Measurements from ENCODE around the gene FAM217A. TPM values are rescaled to one million over a fixed set of nuclear protein-coding genes. Genes with fewer than 3 reads are reported as not detected.

The FAM217A gene
- polyA plus RNA-seq, 2 of the 4 experiments (the other 2 are of a cell fraction): not detected

- no peak for TF ChIP-seq ATOH8 (CRISPR knock-in tag; IDR thresholded peaks at IDR 0.05; ENCODE audit: low read depth)
- TF ChIP-seq BHLHE40 (IDR thresholded peaks at IDR 0.05; ENCODE audit: low read depth, low read length): no peak
- no peak for TF ChIP-seq ZSCAN20 (CRISPR knock-in tag; IDR thresholded peaks at IDR 0.05)
- no peak for TF ChIP-seq TP53 (CRISPR knock-in tag; IDR thresholded peaks at IDR 0.05)
- TF ChIP-seq ZC3H11A (IDR thresholded peaks at IDR 0.05): no peak
- no peak for TF ChIP-seq CBX8 (IDR thresholded peaks at IDR 0.05)
- TF ChIP-seq HOXB13 (CRISPR knock-in tag; IDR thresholded peaks at IDR 0.05; ENCODE audit: low read depth): no peak
Observed at GRCh38 chr6:4029687-4030086, 49.2 kb downstream of the FAM217A start (continued).

GRCh38 chr6:4028051-4028450 is 50.9 kb downstream of the FAM217A start:
- H3K9me3 ChIP-seq: no peaks in the 10 kb centered on the region
- H3K27ac ChIP-seq: no peak overlapping the region
- DNase-seq (ENCODE audit: low read depth in 1 of 2, low spot score in 1 of 2) (no peak), ATAC-seq (no peak), FAIRE-seq (no peak)
- no peak overlapping the region for H3K4me2 ChIP-seq
- POLR2A ChIA-PET: no interaction called here
- peaks cover 10% of the 10 kb centered on the region for H3K4me1 ChIP-seq
- CTCF ChIA-PET: interaction anchor here (0.9 kb wide), 1 partner anchor 128 kb away, joined by 3 read pairs; no protein-coding TSS in a partner anchor
- no peak for TF ChIP-seq FOSL2 (IDR thresholded peaks at IDR 0.05)
- TF ChIP-seq FOSL2 (CRISPR knock-in tag; IDR thresholded peaks at IDR 0.05): no peak
- no peak overlapping the region for H3K4me3 ChIP-seq

GRCh38 chr6:4025681-4026080 is 53.3 kb downstream of the FAM217A start:
- no peak overlapping the region for H3K27ac ChIP-seq
- ATAC-seq (no peak), DNase-seq (ENCODE audit: low read depth in 1 of 2, low spot score in 1 of 2) (no peak), FAIRE-seq (no peak)
- WGBS (ENCODE audit: missing lambda C conversion rate): 89% methylated on average over 1 of the region's 1 CpG
- H3K4me3 ChIP-seq: no peak overlapping the region
- no peak overlapping the region for H3K4me2 ChIP-seq
- H3K4me1 ChIP-seq: peaks cover 16% of the 10 kb centered on the region
- TF ChIP-seq NR3C1 (IDR thresholded peaks at IDR 0.05) (no peak), CTCF (IDR thresholded peaks at IDR 0.05) (no peak), HOXB13 (CRISPR knock-in tag; IDR thresholded peaks at IDR 0.05; ENCODE audit: low read depth) (no peak), CHD4 (IDR thresholded peaks at IDR 0.05; ENCODE audit: borderline replicate concordance) (no peak), SMC3 (IDR thresholded peaks at IDR 0.05) (no peak), RAD21 (conservative IDR thresholded peaks at IDR 0.05 in 1 of 2, IDR thresholded peaks at IDR 0.05 in 1 of 2) (no peak), TP53 (CRISPR knock-in tag; IDR thresholded peaks at IDR 0.05) (no peak), REST (IDR thresholded peaks at IDR 0.05) (no peak), KDM5A (IDR thresholded peaks at IDR 0.05) (no peak), GATA3 (IDR thresholded peaks at IDR 0.05; ENCODE audit: borderline replicate concordance) (no peak), JUN (IDR thresholded peaks at IDR 0.05) (no peak), CHD2 (IDR thresholded peaks at IDR 0.05; ENCODE audit: low read length, partially characterized antibody) (no peak)
- ChIA-PET POLR2A (no interaction called here), CTCF (interaction anchor here (0.6 kb wide), 1 partner anchor 89 kb away, joined by 3 read pairs; no protein-coding TSS in a partner anchor)
- H3K9me3 ChIP-seq: no peaks in the 10 kb centered on the region
